HCT116 (cell line): ENCODE measurements around the gene TMEM26. TPM values are rescaled to one million over a fixed set of nuclear protein-coding genes. Genes with fewer than 3 reads are reported as not detected.

Source experiments
- ATAC-seq: fragments of 200-7000 bp; cut with Tn5 transposase; 2 replicates; pipeline ENCODE4 v1.9.1; 2020; ENCODE audit warnings: mild to moderate bottlenecking, moderate library complexity
- BruUV-seq: library from RNA; stranded (reverse); fragments of 400-500 nt; replicated peaks from 2 replicates; lab custom pipeline; 2021; lab: Mats Ljungman, UMichigan
- CTCF ChIA-PET: fragments of 300-600 bp; sonication (Branson Sonifier 250); formaldehyde crosslinking; loops from one replicate; lab custom pipeline; 2021; ENCODE audit warnings: antibody characterized with exemption; lab: Charles Lee
- POLR2A ChIA-PET: fragments of 300-600, 350-600 bp; sonication (Branson Sonifier 250); formaldehyde crosslinking; loops from one replicate; lab custom pipeline; 2021; ENCODE audit warnings: antibody characterized with exemption; lab: Charles Lee
- RAD21 ChIA-PET, 2 experiments: fragments of 300-600 bp; sonication (Branson Sonifier 250); formaldehyde crosslinking; loops; one replicate each; lab custom pipeline; 2023; ENCODE audit warnings: low total read pairs in 2 of 2; ENCODE audit not compliant: uncharacterized antibody in 2 of 2, unreplicated experiment in 2 of 2, low non-redundant PET in 1 of 2; lab: Charles Lee
- DNase-seq: peaks from one replicate; pipeline ENCODE4 v3.0.0-alpha.2; 2010; ENCODE audit warnings: low read depth, low spot score
- H2AFZ ChIP-seq: fragments of 200-600 bp; shearing (Covaris generic), sonication (generic); 2 replicates; pipeline ENCODE4 v1.6.1; 2017; ENCODE audit warnings: low read depth, mixed run types, mixed read lengths, antibody characterized with exemption, low read length; ENCODE audit not compliant: poor library complexity, severe bottlenecking
- H3K27ac ChIP-seq: 2 replicates; pipeline ENCODE4 v1.5.1; 2012; ENCODE audit warnings: low read depth, low read length
- H3K27me3 ChIP-seq: fragments of 200-600 bp; sonication (generic); 2 replicates; pipeline ENCODE4 v1.6.1; 2016; ENCODE audit warnings: mixed run types, low read length, mixed read lengths; ENCODE audit not compliant: insufficient read depth
- H3K36me3 ChIP-seq, 2 experiments: fragments of 200-500 bp in 1 of 2; fragments of 200-600 bp in 1 of 2; sonication (Bioruptor generic) in 1 of 2; sonication (generic) in 1 of 2; 2 replicates each; pipeline versions ENCODE4 v1.5.1 to v1.6.1; 2014 to 2016; ENCODE audit warnings: low read length in 2 of 2, inconsistent platforms in 1 of 2, mixed read lengths in 1 of 2, mixed run types in 1 of 2; ENCODE audit not compliant: insufficient read depth in 2 of 2, control insufficient read depth in 1 of 2
- H3K4me1 ChIP-seq, 2 experiments: fragments of 200-600 bp in 1 of 2; sonication (generic) in 1 of 2; 2 replicates each; pipeline versions ENCODE4 v1.5.1 to v1.6.1; 2012 to 2017; ENCODE audit warnings: low read length in 2 of 2, inconsistent platforms in 1 of 2, mild to moderate bottlenecking in 1 of 2, mixed read lengths in 1 of 2, mixed run types in 1 of 2, moderate library complexity in 1 of 2; ENCODE audit not compliant: insufficient read depth in 2 of 2, control insufficient read depth in 1 of 2
- H3K4me2 ChIP-seq: fragments of 200-600 bp; sonication (generic); 2 replicates; pipeline ENCODE4 v1.6.1; 2017; ENCODE audit warnings: mixed run types, low read length, mixed read lengths
- H3K4me3 ChIP-seq, 2 experiments: fragments of 200-600 bp in 1 of 2; sonication (generic) in 1 of 2; replicated peaks in 1 of 2; 2 replicates each; pipeline ENCODE4 v1.5.1; 2011 to 2016; ENCODE audit warnings: low read length in 2 of 2, control low read depth in 1 of 2, low read depth in 1 of 2, mild to moderate bottlenecking in 1 of 2, mixed read lengths in 1 of 2, mixed run types in 1 of 2
- H3K79me2 ChIP-seq: fragments of 200-600 bp; sonication (generic); 2 replicates; pipeline ENCODE4 v1.6.1; 2017; ENCODE audit warnings: mild to moderate bottlenecking, mixed run types, low read length, moderate library complexity, mixed read lengths; ENCODE audit not compliant: insufficient read depth
- H3K9ac ChIP-seq: fragments of 200-600 bp; sonication (generic); 2 replicates; pipeline ENCODE4 v1.6.1; 2016; ENCODE audit warnings: low read length, mixed read lengths
- H3K9me2 ChIP-seq: fragments of 200-600 bp; sonication (generic), shearing (Covaris generic); 2 replicates; pipeline ENCODE4 v1.6.1; 2017; ENCODE audit warnings: mixed run types, mild to moderate bottlenecking, moderate library complexity; ENCODE audit not compliant: insufficient read depth
- H3K9me3 ChIP-seq, 2 experiments: fragments of 200-500 bp in 1 of 2; fragments of 200-600 bp in 1 of 2; sonication (Bioruptor generic) in 1 of 2; sonication (generic) in 1 of 2; 2 replicates each; pipeline ENCODE4 v1.6.1; 2014 to 2017; ENCODE audit warnings: low read length in 2 of 2, mixed read lengths in 2 of 2, inconsistent platforms in 1 of 2, low read depth in 1 of 2, mild to moderate bottlenecking in 1 of 2, mixed run types in 1 of 2, moderate library complexity in 1 of 2; ENCODE audit not compliant: control insufficient read depth in 1 of 2, insufficient read depth in 1 of 2
- H4K20me1 ChIP-seq: fragments of 200-600 bp; sonication (generic), shearing (Covaris generic); 2 replicates; pipeline ENCODE4 v1.6.1; 2017; ENCODE audit warnings: mixed run types, mild to moderate bottlenecking, moderate library complexity; ENCODE audit not compliant: insufficient read depth
- CBX3 ChIP-seq: IDR thresholded peaks from 2 replicates; pipeline ENCODE4 v1.6.1; 2012; ENCODE audit warnings: low read depth
- CEBPB ChIP-seq: IDR thresholded peaks from 2 replicates; pipeline ENCODE4 v1.6.1; 2012; ENCODE audit warnings: low read depth
- CTCF ChIP-seq, 3 experiments: fragments of 200-600 bp in 1 of 3; sonication (generic) in 1 of 3; IDR thresholded peaks in 2 of 3; conservative IDR thresholded peaks in 1 of 3; 2 replicates each; pipeline ENCODE4 v1.5.1; 2012 to 2017; ENCODE audit warnings: low read depth in 2 of 3, low read length in 2 of 3, antibody characterized with exemption in 1 of 3, borderline replicate concordance in 1 of 3, control low read depth in 1 of 3, mild to moderate bottlenecking in 1 of 3, mixed read lengths in 1 of 3, mixed run types in 1 of 3, moderate library complexity in 1 of 3; ENCODE audit not compliant: insufficient read depth in 1 of 3
- EGR1 ChIP-seq: IDR thresholded peaks from 2 replicates; pipeline ENCODE4 v1.6.1; 2012; ENCODE audit warnings: low read depth
- FOSL1 ChIP-seq: IDR thresholded peaks from 2 replicates; pipeline ENCODE4 v1.6.1; 2012; ENCODE audit warnings: low read depth
- JUND ChIP-seq: IDR thresholded peaks from 2 replicates; pipeline ENCODE4 v1.6.1; 2012
- POLR2A ChIP-seq: IDR thresholded peaks from 2 replicates; pipeline ENCODE4 v1.7.0; 2011; ENCODE audit warnings: borderline replicate concordance; ENCODE audit not compliant: insufficient read depth, insufficient read length; ENCODE audit errors: extremely low read depth
- SRF ChIP-seq: IDR thresholded peaks from 2 replicates; pipeline ENCODE4 v1.6.1; 2012; ENCODE audit warnings: low read depth
- TCF7L2 ChIP-seq: IDR thresholded peaks from 2 replicates; pipeline ENCODE4 v1.7.0; 2011; ENCODE audit warnings: borderline replicate concordance, inconsistent platforms; ENCODE audit not compliant: insufficient read depth, insufficient read length; ENCODE audit errors: extremely low read depth
- YY1 ChIP-seq: IDR thresholded peaks from 2 replicates; pipeline ENCODE4 v1.6.1; 2011; ENCODE audit warnings: low read length, low read depth, moderate library complexity, mild to moderate bottlenecking; ENCODE audit not compliant: insufficient replicate concordance; ENCODE audit errors: extremely low read depth
- ZBTB33 ChIP-seq: IDR thresholded peaks from 2 replicates; pipeline ENCODE4 v1.6.1; 2011; ENCODE audit warnings: mild to moderate bottlenecking, low read length, moderate library complexity; ENCODE audit not compliant: insufficient replicate concordance; ENCODE audit errors: extremely low read depth
- ZFX ChIP-seq: fragments of 450-650 bp; IDR thresholded peaks from 2 replicates; pipeline ENCODE4 v1.6.1; 2017
- ZNF274 ChIP-seq: fragments of 200-500 bp; sonication (Bioruptor generic); IDR thresholded peaks from 2 replicates; pipeline ENCODE4 v1.6.1; 2014; ENCODE audit warnings: mild to moderate bottlenecking, low read depth, low read length, inconsistent platforms
- intact Hi-C: fragments of 100-400 bp; cut with micrococcal nuclease; formaldehyde crosslinking; loops from 2 replicates; pipeline ENCODE4 v1.10.0; 2022
- total RNA-seq: library from RNA; stranded (reverse); gene quantifications from one replicate; pipeline ENCODE4 v1.2.1, GENCODE V29; 2021; ENCODE audit not compliant: unreplicated experiment

TMEM26 gene
- total RNA-seq, 1 experiment from 2014 or later: not detected

- TF ChIP-seq ZBTB33 (no peak), POLR2A (no peak)
These were observed 10.1 kb upstream of the TMEM26 start (continued) for GRCh38 chr10:61463035-61463909.

- Histone ChIP-seq H3K4me1 (no peaks in the 10 kb centered on the region), H3K36me3 (no peaks in the 10 kb centered on the region), H2AFZ (no peak overlapping the region), H3K9ac (no peak overlapping the region), H3K4me3 (no peak overlapping the region), H4K20me1 (no peaks in the 10 kb centered on the region), H3K27ac (no peak overlapping the region), H3K9me2 (no peaks in the 10 kb centered on the region), H3K9me3 (no peaks in the 10 kb centered on the region), H3K79me2 (no peaks in the 10 kb centered on the region), H3K4me2 (no peak overlapping the region)
- intact Hi-C loops: no loop called here
- no TSS peak for BruUV-seq
- ChIA-PET RAD21 (no interaction called here), POLR2A (no interaction called here), CTCF (no interaction called here)
- ATAC-seq (no peak), DNase-seq (no peak)
- TF ChIP-seq JUND (no peak), TCF7L2 (no peak), CEBPB (no peak), SRF (no peak), POLR2A (no peak), CTCF (IDR thresholded peaks at IDR 0.05 in 2 of 3, conservative IDR thresholded peaks at IDR 0.05 in 1 of 3; ENCODE audit: borderline replicate concordance in 1 of 3, insufficient read depth in 1 of 3, low read depth in 2 of 3, low read length in 2 of 3) (no peak), CBX3 (no peak), YY1 (no peak), EGR1 (no peak), FOSL1 (no peak), ZFX (no peak), ZNF274 (no peak)
- TF ChIP-seq, all 23 proteins: peak for 0
- H3K27me3 ChIP-seq: no peaks in the 10 kb centered on the region
These were observed 7.7 kb upstream of the TMEM26 start for GRCh38 chr10:61460835-61461234.
